ENCODE results near the gene CHRM4.
"Not testable (repeated sequence)": the region's sequence is repeated elsewhere in the genome, so short reads cannot be mapped to it uniquely, and the experiment has no call there.

CHRM4 gene

GRCh38 chr11:46381819-46382645 lies 9.5 kb downstream of the CHRM4 start:
- DNase-seq (ENCODE audit: low read depth): no peak

- no peak for DNase-seq (ENCODE audit: low read depth)
Measured at GRCh38 chr11:46381048-46381818, 10.3 kb downstream of the CHRM4 start, which contains the start of gene MDK. TSS of gene MDK (plus strand) at chr11:46381669. CDS start at chr11:46382058, 389 bp downstream.

GRCh38 chr11:46380340-46381047 lies 11.1 kb downstream of the CHRM4 start:
- DNase-seq (ENCODE audit: low read depth): no peak

GRCh38 chr11:46379482-46380293 lies 11.9 kb downstream of the CHRM4 start:
- not testable (repeated sequence) for DNase-seq (ENCODE audit: low read depth)

- no peak for DNase-seq (ENCODE audit: low read depth)
Measured at GRCh38 chr11:46378811-46379481, 12.6 kb downstream of the CHRM4 start.

- no peak for DNase-seq (ENCODE audit: low read depth)
Measured at GRCh38 chr11:46378296-46378695, 13.3 kb downstream of the CHRM4 start.

- DNase-seq (ENCODE audit: low read depth): no peak
Measured at GRCh38 chr11:46377831-46378230, 13.7 kb downstream of the CHRM4 start.

GRCh38 chr11:46377290-46377689 lies 14.3 kb downstream of the CHRM4 start:
- no peak for DNase-seq (ENCODE audit: low read depth)

GRCh38 chr11:46376258-46377050 lies 15.1 kb downstream of the CHRM4 start:
- no peak for DNase-seq (ENCODE audit: low read depth)

- no peak for DNase-seq (ENCODE audit: low read depth)
Measured at GRCh38 chr11:46375392-46376101, 16.0 kb downstream of the CHRM4 start.

- DNase-seq (ENCODE audit: low read depth): no peak
Measured at GRCh38 chr11:46374815-46375214, 16.8 kb downstream of the CHRM4 start.

GRCh38 chr11:46373787-46374740 lies 17.5 kb downstream of the CHRM4 start:
- no peak for DNase-seq (ENCODE audit: low read depth)

GRCh38 chr11:46372501-46372900 lies 19.1 kb downstream of the CHRM4 start:
- DNase-seq (ENCODE audit: low read depth): not testable (repeated sequence)

- DNase-seq (ENCODE audit: low read depth): no peak
Measured at GRCh38 chr11:46372086-46372485, 19.5 kb downstream of the CHRM4 start.

- not testable (repeated sequence) for DNase-seq (ENCODE audit: low read depth)
Measured at GRCh38 chr11:46371262-46371661, 20.3 kb downstream of the CHRM4 start.

GRCh38 chr11:46370253-46370652 lies 21.3 kb downstream of the CHRM4 start:
- no peak for DNase-seq (ENCODE audit: low read depth)

- DNase-seq (ENCODE audit: low read depth): no peak
Measured at GRCh38 chr11:46369458-46370152, 22.0 kb downstream of the CHRM4 start.

- no peak for DNase-seq (ENCODE audit: low read depth)
Measured at GRCh38 chr11:46367916-46368267, 23.7 kb downstream of the CHRM4 start.

Measured in non-pigmented ciliary epithelial cell (primary cell).